ENCODE measurements around the gene SFR1. TPM values are rescaled to one million over a fixed set of nuclear protein-coding genes. Genes with fewer than 3 reads are reported as not detected.

Gene SFR1
- total RNA-seq, 1 donor from 2014 or later = 12.3 TPM

- H3K4me3 Mint-ChIP-seq = no peak overlapping the region
- peaks cover 1% of the 10 kb centered on the region for H3K4me1 Mint-ChIP-seq
- no peaks in the 10 kb centered on the region for H3K9me3 Mint-ChIP-seq
- no peak overlapping the region for H3K27ac Mint-ChIP-seq
- no peak for DNase-seq
- intact Hi-C loops (cut with micrococcal nuclease) = no loop called here
- peaks cover 7% of the 10 kb centered on the region for H3K27me3 Mint-ChIP-seq
- peaks cover 16% of the 10 kb centered on the region for H3K36me3 Mint-ChIP-seq (ENCODE audit: low read depth)
- ChIA-PET POLR2A (interaction anchor here (1.2 kb wide), 1 partner anchor 8 kb away, joined by 5 read pairs; the partner anchor contains the start of gene SFR1), CTCF (interaction anchor here (1.3 kb wide), 1 partner anchor 10 kb away, joined by 4 read pairs; no protein-coding TSS in a partner anchor)
- no peak for ATAC-seq (ENCODE audit: low read depth)
- TF ChIP-seq, protein P1, sequence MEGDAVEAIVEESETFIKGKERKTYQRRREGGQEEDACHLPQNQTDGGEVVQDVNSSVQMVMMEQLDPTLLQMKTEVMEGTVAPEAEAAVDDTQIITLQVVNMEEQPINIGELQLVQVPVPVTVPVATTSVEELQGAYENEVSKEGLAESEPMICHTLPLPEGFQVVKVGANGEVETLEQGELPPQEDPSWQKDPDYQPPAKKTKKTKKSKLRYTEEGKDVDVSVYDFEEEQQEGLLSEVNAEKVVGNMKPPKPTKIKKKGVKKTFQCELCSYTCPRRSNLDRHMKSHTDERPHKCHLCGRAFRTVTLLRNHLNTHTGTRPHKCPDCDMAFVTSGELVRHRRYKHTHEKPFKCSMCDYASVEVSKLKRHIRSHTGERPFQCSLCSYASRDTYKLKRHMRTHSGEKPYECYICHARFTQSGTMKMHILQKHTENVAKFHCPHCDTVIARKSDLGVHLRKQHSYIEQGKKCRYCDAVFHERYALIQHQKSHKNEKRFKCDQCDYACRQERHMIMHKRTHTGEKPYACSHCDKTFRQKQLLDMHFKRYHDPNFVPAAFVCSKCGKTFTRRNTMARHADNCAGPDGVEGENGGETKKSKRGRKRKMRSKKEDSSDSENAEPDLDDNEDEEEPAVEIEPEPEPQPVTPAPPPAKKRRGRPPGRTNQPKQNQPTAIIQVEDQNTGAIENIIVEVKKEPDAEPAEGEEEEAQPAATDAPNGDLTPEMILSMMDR (IDR thresholded peaks at IDR 0.05) = no peak
Measured at GRCh38 chr10:104130041-104130440, 8.1 kb downstream of the SFR1 start.

DNA sequence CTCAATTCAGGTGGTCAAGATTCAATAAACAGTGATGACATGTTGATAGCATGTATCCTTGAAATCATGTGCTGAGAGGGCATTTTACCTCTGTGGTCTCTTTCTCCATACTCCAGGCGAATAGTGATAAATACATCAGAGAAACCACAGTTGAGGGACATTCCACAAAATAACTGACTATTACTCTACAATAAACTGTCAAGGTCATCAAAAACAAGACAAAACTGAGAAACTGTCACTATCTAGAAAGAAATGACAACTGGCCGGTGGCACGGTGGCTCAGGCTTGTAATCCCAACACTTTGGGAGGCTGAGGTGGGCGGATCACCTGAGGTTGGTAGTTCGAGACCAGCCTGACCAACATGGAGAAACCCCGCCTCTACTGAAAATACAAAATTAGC is 16.2 kb downstream of the SFR1 start:
- no peak for ATAC-seq (ENCODE audit: low read depth)
- Mint-ChIP-seq H3K27me3 (peaks cover 9% of the 10 kb centered on the region), H3K4me3 (no peak overlapping the region), H3K27ac (no peak overlapping the region), H3K36me3 (ENCODE audit: low read depth) (no peaks in the 10 kb centered on the region), H3K9me3 (no peaks in the 10 kb centered on the region), H3K4me1 (no peaks in the 10 kb centered on the region)
- ChIA-PET CTCF (no interaction called here), POLR2A (no interaction called here)
- intact Hi-C loops (cut with micrococcal nuclease) = no loop called here
- DNase-seq = no peak
- TF ChIP-seq, protein P1 (IDR thresholded peaks at IDR 0.05) = no peak

DNA sequence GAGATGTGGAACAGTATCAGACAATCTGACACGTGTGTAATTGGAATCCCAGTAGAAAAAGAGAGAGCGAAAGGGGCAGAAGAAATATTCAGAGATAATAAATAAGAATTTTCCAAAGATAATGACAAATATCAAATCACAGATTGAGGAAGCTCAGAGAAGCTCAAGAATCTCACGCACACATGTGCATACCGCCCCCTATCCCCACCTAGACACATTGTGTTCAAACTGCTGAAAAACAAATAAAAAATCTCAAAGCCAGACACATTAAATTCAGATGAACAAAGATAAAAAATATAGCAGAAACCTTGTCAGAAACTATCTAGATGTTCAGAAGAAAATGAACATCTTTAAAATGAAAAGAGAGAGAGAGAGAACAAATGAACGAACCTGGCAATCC is 17.2 kb downstream of the SFR1 start:
- ChIA-PET CTCF (interaction anchor here (0.6 to 0.8 kb wide), 2 partner anchors 12 to 15 kb away, joined by 3 to 4 read pairs; no protein-coding TSS in a partner anchor), POLR2A (interaction anchor here (1.5 kb wide), 1 partner anchor 18 kb away, joined by 3 read pairs; the partner anchor contains the start of gene SFR1)
- intact Hi-C loops (cut with micrococcal nuclease) = loop anchor here (1.0 kb wide), 1 partner anchor 250 kb away; no protein-coding TSS in a partner anchor
- Mint-ChIP-seq H3K27ac (no peak overlapping the region), H3K9me3 (no peaks in the 10 kb centered on the region), H3K27me3 (peaks cover 12% of the 10 kb centered on the region), H3K4me3 (no peak overlapping the region), H3K4me1 (peaks cover 7% of the 10 kb centered on the region), H3K36me3 (ENCODE audit: low read depth) (no peaks in the 10 kb centered on the region)
- DNase-seq (no peak), ATAC-seq (ENCODE audit: low read depth) (no peak)
- TF ChIP-seq, protein P1 (IDR thresholded peaks at IDR 0.05) = no peak

GRCh38 chr10:104142081-104142480 is 20.1 kb downstream of the SFR1 start:
- DNase-seq (no peak), ATAC-seq (ENCODE audit: low read depth) (no peak)
- Mint-ChIP-seq H3K27me3 (peaks cover 8% of the 10 kb centered on the region), H3K36me3 (ENCODE audit: low read depth) (no peaks in the 10 kb centered on the region), H3K9me3 (no peaks in the 10 kb centered on the region), H3K4me3 (no peak overlapping the region), H3K27ac (no peak overlapping the region), H3K4me1 (peaks cover 7% of the 10 kb centered on the region)
- ChIA-PET POLR2A (no interaction called here), CTCF (no interaction called here)
- intact Hi-C loops (cut with micrococcal nuclease) = no loop called here
- TF ChIP-seq, protein P1 (IDR thresholded peaks at IDR 0.05) = no peak

GRCh38 chr10:104143829-104144228 is 21.9 kb downstream of the SFR1 start:
- DNase-seq = no peak
- H3K27me3 Mint-ChIP-seq = peaks cover 10% of the 10 kb centered on the region
- ATAC-seq (ENCODE audit: low read depth) = no peak
- no peaks in the 10 kb centered on the region for H3K36me3 Mint-ChIP-seq (ENCODE audit: low read depth)
- no peak overlapping the region for H3K27ac Mint-ChIP-seq
- H3K4me1 Mint-ChIP-seq = peaks cover 7% of the 10 kb centered on the region
- CTCF ChIA-PET = no interaction called here
- intact Hi-C loops (cut with micrococcal nuclease) = no loop called here
- POLR2A ChIA-PET = no interaction called here
- TF ChIP-seq, protein P1 (IDR thresholded peaks at IDR 0.05) = no peak
- H3K4me3 Mint-ChIP-seq = no peak overlapping the region
- no peaks in the 10 kb centered on the region for H3K9me3 Mint-ChIP-seq
